Stromal cell of bone marrow (primary cell): ENCODE results near the gene CYP2A7.
"Not testable (repeated sequence)": the region's sequence is repeated elsewhere in the genome, so short reads cannot be mapped to it uniquely, and the experiment has no call there.

Experiments
- DNase-seq: peaks from one replicate; pipeline ENCODE4 v3.0.0-alpha.2; 2012; ENCODE audit warnings: low read depth

CYP2A7 gene

DNA sequence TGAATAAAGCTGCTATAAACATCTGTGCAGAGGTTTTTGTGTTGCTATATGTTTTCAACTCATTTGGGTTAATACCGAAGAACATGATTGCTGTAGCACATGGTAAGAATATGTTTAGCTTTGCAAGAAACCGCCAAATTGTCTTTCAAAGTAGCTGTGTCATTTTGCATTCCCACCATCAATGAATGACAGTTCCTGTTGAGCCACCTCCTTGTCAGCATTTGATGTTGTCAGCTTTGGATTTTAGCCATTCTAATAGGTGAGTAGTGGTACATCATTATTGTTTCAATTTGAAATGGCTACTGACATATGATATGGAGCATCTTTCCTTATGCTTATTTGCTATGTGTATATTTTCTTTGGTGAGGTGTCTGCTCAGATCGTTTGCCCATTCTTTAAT, 40.0 kb downstream of the CYP2A7 start:
- not testable (repeated sequence) for DNase-seq

GRCh38 chr19:40838477-40838876, 43.6 kb downstream of the CYP2A7 start:
- DNase-seq: not testable (repeated sequence)

DNA sequence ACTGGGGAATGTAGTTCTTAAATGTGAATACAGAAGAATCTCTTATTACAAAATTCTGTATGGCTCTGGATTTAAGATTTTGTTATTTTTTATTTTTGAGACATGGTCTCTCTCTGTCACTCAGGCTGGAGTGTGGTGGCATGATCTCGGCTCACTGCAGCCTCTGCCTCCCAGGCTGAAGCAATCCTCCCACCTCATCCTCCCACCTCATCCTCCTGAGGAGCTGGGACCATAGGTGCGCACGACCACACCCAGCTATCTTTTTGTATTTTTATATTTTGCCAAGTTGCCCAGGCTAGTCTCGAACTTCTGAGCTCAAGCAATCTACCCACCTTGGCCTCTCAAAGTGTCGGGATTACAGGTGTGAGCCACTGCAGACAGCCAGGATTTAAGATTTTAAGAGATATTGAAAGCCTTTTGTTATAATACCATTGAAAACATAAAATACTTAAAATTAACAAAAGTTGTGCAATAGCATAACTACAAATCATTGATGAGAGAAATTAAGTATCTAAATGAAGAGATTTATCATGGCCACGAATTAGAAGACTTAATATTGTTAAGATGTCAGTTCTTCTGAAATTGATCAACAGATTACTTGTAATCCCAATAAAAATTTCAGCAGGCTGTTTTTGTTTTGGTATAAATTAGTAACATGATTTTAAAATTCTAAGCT, 45.1 kb downstream of the CYP2A7 start:
- no peak for DNase-seq

DNA sequence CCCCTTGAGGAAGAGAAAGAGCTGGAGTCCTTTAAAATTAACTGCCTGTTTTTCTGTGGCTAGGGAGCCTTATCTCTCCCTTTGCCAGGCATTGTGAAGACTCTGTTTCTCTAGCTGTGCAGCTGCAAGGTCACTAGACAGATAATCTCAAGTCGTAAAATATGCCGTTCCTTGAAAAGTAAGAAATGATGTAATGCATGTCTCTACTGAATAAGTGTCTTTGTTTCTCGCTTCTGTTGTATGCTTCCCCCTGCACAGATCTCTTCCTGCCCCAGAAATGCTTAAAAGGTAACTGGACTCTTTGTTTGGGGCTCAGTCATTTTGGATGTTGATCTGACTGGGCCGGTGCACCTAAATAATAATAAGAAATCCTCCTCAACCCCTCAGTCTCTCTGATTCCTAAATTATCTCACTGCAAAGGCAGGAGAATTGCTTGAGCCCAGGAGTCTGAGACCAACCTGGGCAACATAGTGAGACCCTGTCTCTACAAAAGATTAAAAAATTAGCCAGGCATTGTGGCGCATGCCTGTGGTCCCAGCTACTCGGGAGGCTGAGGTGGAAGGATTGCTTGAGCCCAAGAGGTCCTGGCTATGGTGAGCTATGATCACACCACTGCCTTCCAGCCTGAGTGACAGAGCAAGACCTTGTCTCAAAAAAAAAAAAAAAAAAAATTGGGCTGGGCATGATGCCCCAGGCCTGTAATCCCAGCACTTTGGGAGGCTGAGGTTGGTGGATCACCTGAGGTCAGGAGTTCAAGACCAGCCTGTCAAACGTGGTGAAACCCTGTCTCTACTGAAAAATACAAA, 48.1 kb downstream of the CYP2A7 start:
- DNase-seq: not testable (repeated sequence)

DNA sequence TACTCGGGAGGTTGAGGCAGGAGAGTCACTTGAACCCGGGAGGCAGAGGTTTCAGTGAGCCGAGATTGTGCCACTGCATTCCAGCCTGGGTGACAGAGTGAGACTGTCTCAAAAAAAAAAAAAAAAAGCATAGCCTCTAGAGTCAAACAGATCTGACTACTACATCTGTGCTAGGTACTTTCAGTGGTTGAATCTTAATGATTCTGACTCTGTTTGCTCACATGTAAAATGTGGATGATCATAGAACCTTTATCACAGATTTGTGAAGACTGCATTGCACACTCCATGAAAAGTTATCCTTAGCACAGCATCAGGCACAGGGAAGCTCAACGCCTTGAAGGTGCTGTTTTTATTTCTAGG, 49.6 kb downstream of the CYP2A7 start:
- not testable (repeated sequence) for DNase-seq

DNA sequence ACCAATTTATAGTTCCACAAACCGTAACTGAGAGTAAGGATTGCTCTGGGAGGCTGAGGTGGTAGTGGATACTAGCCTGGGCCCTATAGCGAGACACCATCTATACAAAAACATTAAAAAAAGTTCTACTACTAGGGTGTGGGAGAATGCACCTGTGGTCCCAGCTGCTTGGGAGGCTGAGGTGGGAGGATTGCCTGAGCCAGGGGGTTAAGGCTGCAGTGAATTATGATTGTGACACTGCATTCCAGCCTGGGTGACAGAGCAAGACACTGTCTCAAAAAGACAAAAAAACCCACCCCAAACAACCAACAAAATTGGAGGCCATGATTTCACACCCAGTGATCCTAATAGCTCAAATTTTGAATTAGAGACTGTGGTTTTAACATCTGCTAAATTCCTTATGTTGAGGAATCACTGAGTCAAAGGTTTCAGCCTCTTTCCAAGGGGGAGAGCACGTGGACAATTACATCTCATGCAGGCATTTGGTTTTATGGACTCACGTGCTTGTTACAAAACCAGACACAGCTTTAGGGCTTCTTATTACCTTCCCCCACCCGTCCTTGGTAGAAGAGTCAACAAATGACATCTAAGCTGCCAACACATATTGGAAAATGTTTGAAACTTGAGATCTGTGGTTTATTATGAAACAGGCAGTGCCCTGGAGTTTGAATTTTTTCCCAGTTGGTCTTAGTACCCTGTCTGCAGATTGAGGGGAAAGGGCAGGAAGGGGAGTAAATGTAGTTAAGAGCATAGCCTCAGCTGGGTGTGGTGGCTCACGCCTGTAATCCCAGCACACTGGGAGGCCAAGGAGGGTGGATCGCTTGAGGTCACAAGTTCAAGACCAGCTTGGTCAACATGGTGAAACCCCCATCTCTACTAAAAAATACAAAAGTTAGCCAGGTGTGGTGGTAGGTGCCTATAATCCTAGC, 50.3 kb downstream of the CYP2A7 start:
- peak; percentile 99 for DNase-seq

DNA sequence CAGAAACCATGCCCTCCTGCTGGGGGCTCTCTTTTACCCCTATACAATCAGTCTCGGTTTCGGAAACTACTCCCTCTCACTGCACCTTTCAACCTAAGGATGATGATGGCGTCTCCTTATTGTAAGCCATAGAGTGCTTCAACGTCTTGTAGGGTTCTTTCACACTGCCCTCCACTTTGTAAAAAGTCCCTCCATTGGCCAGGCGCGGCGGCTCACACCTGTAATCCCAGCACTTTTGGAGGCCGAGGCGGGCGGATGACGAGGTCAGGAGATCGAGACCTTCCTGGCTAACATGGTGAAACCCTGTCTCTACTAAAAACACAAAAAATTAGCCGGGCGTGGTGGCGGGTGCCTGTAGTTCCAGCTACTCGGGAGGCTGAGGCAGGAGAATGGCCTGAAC, 51.3 kb downstream of the CYP2A7 start:
- not testable (repeated sequence) for DNase-seq

- no peak for DNase-seq
Measured at GRCh38 chr19:40829205-40829604, 52.8 kb downstream of the CYP2A7 start.

- DNase-seq: no peak
Measured at GRCh38 chr19:40827386-40828247, 54.4 kb downstream of the CYP2A7 start.

GRCh38 chr19:40826699-40827385, 55.2 kb downstream of the CYP2A7 start:
- not testable (repeated sequence) for DNase-seq

GRCh38 chr19:40826312-40826698, 55.7 kb downstream of the CYP2A7 start:
- not testable (repeated sequence) for DNase-seq

DNA sequence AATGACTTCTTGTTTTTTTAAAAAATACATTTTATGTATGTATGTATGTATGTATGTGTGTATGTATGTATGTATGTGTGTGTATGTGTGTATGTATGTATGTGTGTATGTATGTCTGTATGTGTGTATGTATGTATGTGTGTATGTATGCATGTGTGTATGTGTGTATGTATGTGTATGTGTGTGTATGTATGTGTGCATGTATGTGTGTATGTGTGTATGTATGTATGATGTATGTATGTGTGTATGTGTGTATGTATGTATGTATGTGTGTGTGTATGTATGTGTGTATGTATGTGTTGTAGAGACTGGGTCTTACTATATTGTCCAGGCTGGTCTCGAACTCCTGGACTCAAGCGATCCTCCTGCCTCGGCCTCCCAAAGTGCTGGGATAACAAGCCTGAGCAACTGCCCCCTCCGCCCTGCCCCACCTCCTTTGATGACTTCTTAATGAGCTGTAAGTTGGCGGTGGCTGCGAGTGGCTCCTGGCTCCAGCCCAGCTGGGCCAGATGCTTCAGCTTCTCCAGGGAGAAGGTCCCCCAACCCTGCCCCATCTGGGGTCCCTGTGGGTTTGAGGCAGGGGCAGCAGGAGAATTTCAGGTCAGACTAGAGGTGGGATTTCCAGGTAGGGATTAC, 56.5 kb downstream of the CYP2A7 start:
- not testable (repeated sequence) for DNase-seq
